Measurements from ENCODE around the gene CNPY4.

Gene CNPY4

GRCh38 chr7:100166970-100167911 is 47.8 kb downstream of the CNPY4 start:
- H3K4me3 ChIP-seq (ENCODE audit: low read depth, low read length), result peak overlapping the region; percentile 51
- in situ Hi-C loops (cut with HindIII; ENCODE audit: low sequenced_read_pairs), result no loop called here
- DNase-seq (ENCODE audit: low read depth, low spot score), result no peak
- no peak for TF ChIP-seq CTCF (IDR thresholded peaks at IDR 0.05; ENCODE audit: low read depth, low read length)

DNA sequence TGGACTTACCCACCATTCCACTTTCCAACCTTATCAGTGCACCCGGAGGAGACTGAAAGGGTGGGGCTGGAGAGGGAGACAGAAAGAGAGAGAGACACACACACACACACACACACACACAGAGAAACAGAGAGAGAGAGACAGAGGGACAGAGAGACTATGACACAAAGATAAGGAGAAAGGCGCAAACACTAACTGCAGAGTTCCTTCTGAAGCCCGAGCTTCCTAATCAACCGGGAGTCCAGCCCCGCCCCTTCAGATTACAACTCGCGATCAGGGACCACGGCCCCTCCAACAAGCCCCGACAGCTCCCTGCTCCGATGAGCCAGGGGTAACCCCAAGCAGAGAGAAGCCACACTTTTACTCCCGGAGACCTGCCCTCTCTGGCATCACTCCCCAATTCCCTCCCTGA is 48.5 kb downstream of the CNPY4 start:
- DNase-seq (ENCODE audit: low read depth, low spot score), result peak; percentile 22
- H3K4me3 ChIP-seq (ENCODE audit: low read depth, low read length), result peak overlapping the region; percentile 51
- in situ Hi-C loops (cut with HindIII; ENCODE audit: low sequenced_read_pairs), result no loop called here
- no peak for TF ChIP-seq CTCF (IDR thresholded peaks at IDR 0.05; ENCODE audit: low read depth, low read length)

DNA sequence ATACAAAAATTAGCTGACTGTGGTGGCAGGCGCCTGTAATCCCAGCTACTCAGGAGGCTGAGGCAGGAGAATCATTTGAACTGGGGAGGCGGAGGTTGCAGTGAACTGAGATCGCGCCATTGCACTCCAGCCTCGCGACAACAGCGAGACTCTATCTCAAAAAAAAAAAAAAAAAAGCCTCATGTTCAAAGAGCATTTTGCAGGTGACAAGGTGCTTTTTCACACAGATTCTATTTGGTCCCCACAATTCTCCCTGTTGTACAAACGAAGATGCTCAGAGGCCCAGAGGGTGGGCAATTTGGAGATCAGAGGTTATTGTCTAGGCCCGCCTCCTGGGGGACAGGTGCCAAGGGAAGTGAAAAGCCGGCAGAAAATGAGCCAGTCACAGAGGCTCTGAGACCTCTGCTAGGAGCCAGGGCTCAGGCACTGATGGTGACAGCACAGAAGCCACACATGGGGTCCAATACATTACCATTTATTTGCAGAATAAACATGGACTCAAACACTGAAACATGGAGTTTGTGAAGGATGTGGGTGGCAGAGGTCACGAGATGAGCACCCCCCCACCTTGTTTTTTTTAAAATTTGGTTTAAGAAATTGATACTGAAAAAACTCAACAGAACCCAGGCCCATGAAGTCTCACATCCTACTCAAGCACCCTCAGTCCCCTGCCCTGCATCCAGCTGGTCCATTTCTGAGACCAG is 49.9 kb downstream of the CNPY4 start:
- in situ Hi-C loops (cut with HindIII; ENCODE audit: low sequenced_read_pairs), result no loop called here

GRCh38 chr7:100170101-100170897 is 50.9 kb downstream of the CNPY4 start:
- in situ Hi-C loops (cut with HindIII; ENCODE audit: low sequenced_read_pairs), result no loop called here
- no peak for DNase-seq (ENCODE audit: low read depth, low spot score)
- no peak overlapping the region for H3K4me3 ChIP-seq (ENCODE audit: low read depth, low read length)
- TF ChIP-seq CTCF (IDR thresholded peaks at IDR 0.05; ENCODE audit: low read depth, low read length), result no peak

More for the DNA sequence above, 49.9 kb downstream of the CNPY4 start:
- no peak for DNase-seq (ENCODE audit: low read depth, low spot score)
- H3K4me3 ChIP-seq (ENCODE audit: low read depth, low read length), result no peak overlapping the region
- no peak for TF ChIP-seq CTCF (IDR thresholded peaks at IDR 0.05; ENCODE audit: low read depth, low read length)

- no peak for DNase-seq (ENCODE audit: low read depth, low spot score)
- TF ChIP-seq CTCF (IDR thresholded peaks at IDR 0.05; ENCODE audit: low read depth, low read length), result no peak
- in situ Hi-C loops (cut with HindIII; ENCODE audit: low sequenced_read_pairs), result no loop called here
- H3K4me3 ChIP-seq (ENCODE audit: low read depth, low read length), result peak overlapping the region; percentile 24
Measured at GRCh38 chr7:100171087-100171681, 51.8 kb downstream of the CNPY4 start.

- no peak overlapping the region for H3K4me3 ChIP-seq (ENCODE audit: low read depth, low read length)
- in situ Hi-C loops (cut with HindIII; ENCODE audit: low sequenced_read_pairs), result no loop called here
- DNase-seq (ENCODE audit: low read depth, low spot score), result no peak
- no peak for TF ChIP-seq CTCF (IDR thresholded peaks at IDR 0.05; ENCODE audit: low read depth, low read length)
Measured at GRCh38 chr7:100171840-100172239, 52.4 kb downstream of the CNPY4 start.

All from astrocyte of the spinal cord (primary cell).